H1 (cell line): ENCODE results near the gene AKR7A3. TPM values are rescaled to one million over a fixed set of nuclear protein-coding genes. Genes with fewer than 3 reads are reported as not detected.
"Not testable (repeated sequence)": the region's sequence is repeated elsewhere in the genome, so short reads cannot be mapped to it uniquely, and the experiment has no call there.

Experiments
- CTCF ChIA-PET: fragments of 300-600 bp; sonication (Branson Sonifier 250); formaldehyde crosslinking; loops from one replicate; lab custom pipeline; 2021; ENCODE audit not compliant: partially characterized antibody; lab: Charles Lee
- POLR2A ChIA-PET: fragments of 300-600 bp; sonication (Branson Sonifier 250); formaldehyde crosslinking; loops from one replicate; lab custom pipeline; 2021; ENCODE audit warnings: inconsistent platforms; ENCODE audit not compliant: partially characterized antibody; lab: Charles Lee
- DNase-seq, 2 experiments: peaks; one replicate each; pipeline versions ENCODE4 v3.0.0 to v3.0.0-alpha.2; 2010 to 2022; ENCODE audit warnings: low spot score in 2 of 2, low read depth in 1 of 2, mixed read lengths in 1 of 2
- FAIRE-seq: peaks from 2 replicates; lab custom pipeline; 2011; peaks lifted over from hg19 to GRCh38; lab: Jason Lieb, UNC
- H2AFZ ChIP-seq: 2 replicates; pipeline ENCODE4 v1.8.1; 2012; ENCODE audit warnings: low read length, inconsistent platforms
- H2AK5ac ChIP-seq: 2 replicates; pipeline ENCODE4 v1.6.1; 2013; ENCODE audit warnings: low read depth, low read length
- H2BK120ac ChIP-seq: replicated peaks from 2 replicates; pipeline ENCODE3; 2013; ENCODE audit warnings: low read depth, low read length, inconsistent platforms
- H2BK12ac ChIP-seq: 2 replicates; pipeline ENCODE4 v1.6.1; 2013; ENCODE audit warnings: low read depth, low read length
- H2BK15ac ChIP-seq: 2 replicates; pipeline ENCODE4 v1.6.1; 2013; ENCODE audit warnings: low read length
- H2BK20ac ChIP-seq: 2 replicates; pipeline ENCODE4 v1.6.1; 2013; ENCODE audit warnings: low read length
- H2BK5ac ChIP-seq: 2 replicates; pipeline ENCODE4 v1.6.1; 2013; ENCODE audit warnings: low read depth, low read length
- H3K14ac ChIP-seq: 2 replicates; pipeline ENCODE4 v1.6.1; 2013; ENCODE audit warnings: inconsistent platforms; ENCODE audit not compliant: insufficient read length
- H3K18ac ChIP-seq: 2 replicates; pipeline ENCODE4 v1.6.1; 2013; ENCODE audit warnings: low read length; ENCODE audit errors: extremely low read depth
- H3K23ac ChIP-seq: 2 replicates; pipeline ENCODE4 v1.6.1; 2013; ENCODE audit warnings: inconsistent platforms; ENCODE audit not compliant: insufficient read length
- H3K23me2 ChIP-seq: 2 replicates; pipeline ENCODE4 v1.6.1; 2013; ENCODE audit warnings: low read depth, low read length
- H3K27ac ChIP-seq: 2 replicates; pipeline ENCODE4 v1.6.1; 2011; ENCODE audit warnings: low read depth, low read length, inconsistent platforms
- H3K27me3 ChIP-seq, 4 experiments: replicated peaks in 1 of 4; 1 replicate in 1 of 4; 2 replicates in 3 of 4; pipeline versions ENCODE4 v1.6.1 to v1.8.1; 2011 to 2013; ENCODE audit warnings: low read length in 3 of 4, mild to moderate bottlenecking in 3 of 4, inconsistent platforms in 2 of 4, mixed read lengths in 2 of 4, moderate library complexity in 1 of 4; ENCODE audit not compliant: control insufficient read depth in 3 of 4, insufficient read depth in 3 of 4; ENCODE audit errors: extremely low read depth in 1 of 4
- H3K36me3 ChIP-seq, 4 experiments: 2 replicates each; pipeline versions ENCODE4 v1.6.1 to v1.8.1; 2011 to 2013; ENCODE audit warnings: mild to moderate bottlenecking in 4 of 4, low read length in 3 of 4, moderate library complexity in 2 of 4, control low read depth in 1 of 4, inconsistent platforms in 1 of 4; ENCODE audit not compliant: insufficient read depth in 4 of 4, control insufficient read depth in 2 of 4
- H3K4ac ChIP-seq: replicated peaks from 2 replicates; pipeline ENCODE3; 2013; ENCODE audit warnings: low read length, low read depth, mixed read lengths, inconsistent platforms; ENCODE audit not compliant: insufficient read length
- H3K4me1 ChIP-seq, 4 experiments: replicated peaks in 1 of 4; 1 replicate in 1 of 4; 2 replicates in 3 of 4; pipeline versions ENCODE4 v1.6.1 to v1.8.1; 2011 to 2013; ENCODE audit warnings: low read length in 3 of 4, inconsistent platforms in 2 of 4, mixed read lengths in 1 of 4; ENCODE audit not compliant: insufficient read depth in 4 of 4, control insufficient read depth in 3 of 4
- H3K4me2 ChIP-seq, 2 experiments: 2 replicates each; pipeline versions ENCODE4 v1.6.1 to v1.8.1; 2011 to 2013; ENCODE audit warnings: low read depth in 2 of 2, low read length in 2 of 2, control low read depth in 1 of 2, inconsistent platforms in 1 of 2, mild to moderate bottlenecking in 1 of 2; ENCODE audit not compliant: insufficient read depth in 1 of 2
- H3K4me3 ChIP-seq, 4 experiments: fragments of 200-600, 300-600 bp in 1 of 4; sonication (generic), shearing (Covaris generic), sonication (Bioruptor Twin) in 1 of 4; 2 replicates each; pipeline versions ENCODE4 v1.5.1 to v1.8.1; 2011 to 2016; ENCODE audit warnings: low read length in 4 of 4, low read depth in 3 of 4, control low read depth in 2 of 4, inconsistent platforms in 2 of 4, mild to moderate bottlenecking in 2 of 4, mixed read lengths in 1 of 4, moderate library complexity in 1 of 4; ENCODE audit not compliant: insufficient read depth in 2 of 4; ENCODE audit errors: extremely low read depth in 1 of 4
- H3K56ac ChIP-seq: replicated peaks from 2 replicates; pipeline ENCODE3; 2013; ENCODE audit warnings: low read depth, mild to moderate bottlenecking, mixed read lengths, low read length, inconsistent platforms; ENCODE audit not compliant: insufficient read length
- H3K79me1 ChIP-seq: 2 replicates; pipeline ENCODE4 v1.6.1; 2013; ENCODE audit warnings: low read depth, low read length, control low read depth
- H3K79me2 ChIP-seq, 2 experiments: 2 replicates each; pipeline versions ENCODE4 v1.6.1 to v1.8.1; 2012 to 2013; ENCODE audit warnings: low read length in 2 of 2, mild to moderate bottlenecking in 2 of 2, inconsistent platforms in 1 of 2; ENCODE audit not compliant: insufficient read depth in 2 of 2, control insufficient read depth in 1 of 2
- H3K9ac ChIP-seq, 4 experiments: replicated peaks in 1 of 4; 1 replicate in 1 of 4; 2 replicates in 3 of 4; pipeline versions ENCODE4 v1.6.1 to v1.8.1; 2011 to 2013; ENCODE audit warnings: low read depth in 3 of 4, low read length in 3 of 4, control low read depth in 2 of 4, mild to moderate bottlenecking in 2 of 4, moderate library complexity in 2 of 4, inconsistent platforms in 1 of 4; ENCODE audit errors: extremely low read depth in 1 of 4
- H3K9me3 ChIP-seq, 2 experiments: 2 replicates each; pipeline versions ENCODE4 v1.6.1 to v1.8.1; 2012 to 2013; ENCODE audit warnings: mild to moderate bottlenecking in 2 of 2, moderate library complexity in 2 of 2, control low read depth in 1 of 2, inconsistent platforms in 1 of 2, low read depth in 1 of 2, low read length in 1 of 2, mixed read lengths in 1 of 2; ENCODE audit not compliant: insufficient read depth in 2 of 2
- H4K20me1 ChIP-seq, 2 experiments: replicated peaks in 1 of 2; 2 replicates each; pipeline versions ENCODE3 to v1.8.1; 2011 to 2013; ENCODE audit warnings: inconsistent platforms in 2 of 2, low read length in 2 of 2, mild to moderate bottlenecking in 1 of 2; ENCODE audit not compliant: insufficient read depth in 2 of 2, control insufficient read depth in 1 of 2
- H4K5ac ChIP-seq: 2 replicates; pipeline ENCODE4 v1.6.1; 2013; ENCODE audit warnings: low read length, low read depth, mixed read lengths, inconsistent platforms; ENCODE audit not compliant: insufficient read length
- H4K8ac ChIP-seq: 2 replicates; pipeline ENCODE4 v1.8.0; 2013; ENCODE audit warnings: mild to moderate bottlenecking, moderate library complexity, low read length, inconsistent platforms; ENCODE audit not compliant: insufficient read depth; ENCODE audit errors: extremely low read depth
- H4K91ac ChIP-seq: replicated peaks from 2 replicates; pipeline ENCODE3; 2013; ENCODE audit warnings: low read length, mixed read lengths, inconsistent platforms; ENCODE audit not compliant: insufficient read length
- RAD21 ChIP-seq, 2 experiments: IDR thresholded peaks in 1 of 2; conservative IDR thresholded peaks in 1 of 2; 2 replicates each; pipeline ENCODE4 v1.6.1; 2011; ENCODE audit warnings: low read depth in 2 of 2, low read length in 2 of 2, improper control_type of control experiment in 1 of 2, inconsistent platforms in 1 of 2, mild to moderate bottlenecking in 1 of 2, moderate library complexity in 1 of 2
- RNF2 ChIP-seq: fragments of 200-900, 300-1000 bp; sonication (generic); IDR thresholded peaks from 2 replicates; pipeline ENCODE4 v1.7.1; 2016; ENCODE audit warnings: borderline replicate concordance, low read depth, mild to moderate bottlenecking, antibody characterized with exemption, low read length; ENCODE audit not compliant: poor library complexity, severe bottlenecking; ENCODE audit errors: missing control alignments
- SIN3A ChIP-seq, 2 experiments: IDR thresholded peaks in 1 of 2; conservative IDR thresholded peaks in 1 of 2; 2 replicates each; pipeline ENCODE4 v1.6.1; 2011 to 2012; ENCODE audit warnings: low read length in 2 of 2, improper control_type of control experiment in 1 of 2, low read depth in 1 of 2, mild to moderate bottlenecking in 1 of 2
- WGBS, 2 experiments: shearing (Covaris generic) in 1 of 2; methylation state at CpG; one replicate each; pipeline versions ENCODE4 v1.1.6 to v1.1.7; 2013 to 2015; ENCODE audit warnings: low lambda C conversion rate in 2 of 2, mixed read lengths in 2 of 2, inconsistent platforms in 1 of 2, low coverage in 1 of 2, missing lambda C conversion rate in 1 of 2; ENCODE audit not compliant: insufficient replicate concordance in 2 of 2, insufficient coverage in 1 of 2, insufficient read length in 1 of 2; ENCODE audit errors: extremely low coverage in 1 of 2, missing lambda C conversion rate in 1 of 2; 5-methylcytosine and 5-hydroxymethylcytosine counted together
- polyA plus RNA-seq, 7 experiments: library from polyadenylated mRNA; depleted of rRNA in 3 of 7; stranded (reverse) in 5 of 7; unstranded in 2 of 7; fragments of >200 nt in 5 of 7; fragments of 200-250 nt in 2 of 7; gene quantifications; 1 replicate in 5 of 7; 2 replicates in 1 of 7; 4 replicates in 1 of 7; pipeline versions ENCODE4 v1.2.1 to v1.2.3, GENCODE V29; 2011 to 2013; ENCODE audit warnings: missing spikeins in 2 of 7, mixed read lengths in 2 of 7
- total RNA-seq: library from RNA; stranded (reverse); fragmentation: NEBNext Ultra II Directional; extraction: Animal tissue kit (Norgen Biotek cat#: 25700); gene quantifications from 2 replicates; pipeline ENCODE4 v1.2.1, GENCODE V29; 2021
- TF ChIP-seq, protein P1 (sequence below), 3 experiments: IDR thresholded peaks; 1 replicate in 2 of 3; 2 replicates in 1 of 3; pipeline versions ENCODE4 v1.5.1 to v1.6.1; 2011; ENCODE audit warnings: low read length in 3 of 3, mild to moderate bottlenecking in 3 of 3, inconsistent platforms in 2 of 3, low read depth in 1 of 3, moderate library complexity in 1 of 3; ENCODE audit not compliant: insufficient read depth in 1 of 3; ENCODE audit errors: control extremely low read depth in 1 of 3

The AKR7A3 gene
- total and polyA plus RNA-seq, 2 of the 8 experiments (the other 6 are each of a cell fraction or from before 2014, with no cell fraction given) = 0.62 to 0.65 TPM

GRCh38 chr1:19274636-19275035, 13.9 kb downstream of the AKR7A3 start (continued):
- TF ChIP-seq RAD21 (IDR thresholded peaks at IDR 0.05 in 1 of 2, conservative IDR thresholded peaks at IDR 0.05 in 1 of 2; ENCODE audit: low read depth in 2 of 2, low read length in 2 of 2) = no peak
- TF ChIP-seq RNF2 = no peak
- no peak for TF ChIP-seq SIN3A (conservative IDR thresholded peaks at IDR 0.05 in 1 of 2, IDR thresholded peaks at IDR 0.05 in 1 of 2; ENCODE audit: low read depth in 1 of 2, low read length in 2 of 2)
- TF ChIP-seq, protein P1, sequence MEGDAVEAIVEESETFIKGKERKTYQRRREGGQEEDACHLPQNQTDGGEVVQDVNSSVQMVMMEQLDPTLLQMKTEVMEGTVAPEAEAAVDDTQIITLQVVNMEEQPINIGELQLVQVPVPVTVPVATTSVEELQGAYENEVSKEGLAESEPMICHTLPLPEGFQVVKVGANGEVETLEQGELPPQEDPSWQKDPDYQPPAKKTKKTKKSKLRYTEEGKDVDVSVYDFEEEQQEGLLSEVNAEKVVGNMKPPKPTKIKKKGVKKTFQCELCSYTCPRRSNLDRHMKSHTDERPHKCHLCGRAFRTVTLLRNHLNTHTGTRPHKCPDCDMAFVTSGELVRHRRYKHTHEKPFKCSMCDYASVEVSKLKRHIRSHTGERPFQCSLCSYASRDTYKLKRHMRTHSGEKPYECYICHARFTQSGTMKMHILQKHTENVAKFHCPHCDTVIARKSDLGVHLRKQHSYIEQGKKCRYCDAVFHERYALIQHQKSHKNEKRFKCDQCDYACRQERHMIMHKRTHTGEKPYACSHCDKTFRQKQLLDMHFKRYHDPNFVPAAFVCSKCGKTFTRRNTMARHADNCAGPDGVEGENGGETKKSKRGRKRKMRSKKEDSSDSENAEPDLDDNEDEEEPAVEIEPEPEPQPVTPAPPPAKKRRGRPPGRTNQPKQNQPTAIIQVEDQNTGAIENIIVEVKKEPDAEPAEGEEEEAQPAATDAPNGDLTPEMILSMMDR (IDR thresholded peaks at IDR 0.05; ENCODE audit: control extremely low read depth in 1 of 3, insufficient read depth in 1 of 3, low read depth in 1 of 3, low read length in 3 of 3) = no peak

DNA sequence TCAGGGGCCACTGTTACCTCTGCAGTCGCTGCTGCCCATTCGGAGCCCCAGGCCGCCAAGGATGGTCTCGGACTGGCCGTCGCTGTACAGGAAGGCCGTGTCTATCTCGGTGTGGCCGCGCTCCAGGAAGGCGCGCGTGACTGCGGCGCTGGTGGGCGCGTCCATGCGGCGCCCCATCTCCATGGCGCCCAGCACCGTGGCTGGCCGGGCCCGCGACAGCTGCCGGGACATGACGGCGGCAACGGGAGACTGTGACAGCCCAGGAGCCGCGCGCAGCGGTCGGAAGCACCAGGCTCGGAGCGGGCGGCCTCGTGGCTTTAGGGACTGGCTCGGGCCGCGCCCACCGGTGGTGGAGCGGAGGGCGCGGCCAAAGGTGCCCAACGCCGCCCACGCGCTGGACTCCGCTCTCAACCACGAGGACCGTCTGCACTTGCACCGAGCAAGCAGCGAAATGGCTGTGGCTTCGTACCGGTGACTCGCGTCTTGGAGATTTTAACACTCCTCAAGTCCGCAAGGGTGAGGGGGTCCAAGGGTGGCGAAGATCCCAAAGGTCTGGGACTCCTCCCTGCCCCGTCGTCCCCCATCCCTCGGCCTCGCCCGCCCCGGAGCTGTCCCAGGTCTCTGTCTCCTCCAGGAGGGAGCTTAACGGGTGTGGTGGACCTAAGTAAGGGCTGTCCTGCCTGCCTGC, 14.6 kb downstream of the AKR7A3 start:
- peak overlapping the region in 1 of 2 experiments; percentile 48; a peak in 1 of 4 replicates for H3K4me2 ChIP-seq
- H3K79me2 ChIP-seq, H3K23ac ChIP-seq, H3K4ac ChIP-seq, H3K14ac ChIP-seq, H2AK5ac ChIP-seq, H2BK12ac ChIP-seq, H3K18ac ChIP-seq, H3K4me3 ChIP-seq, H4K20me1 ChIP-seq, H2BK15ac ChIP-seq, H4K8ac ChIP-seq, H4K91ac ChIP-seq, FAIRE-seq, H2BK120ac ChIP-seq, H2BK20ac ChIP-seq, H3K27ac ChIP-seq, DNase-seq, H3K79me1 ChIP-seq, H4K5ac ChIP-seq, H3K9me3 ChIP-seq, H3K27me3 ChIP-seq, H3K36me3 ChIP-seq, H3K23me2 ChIP-seq, H3K9ac ChIP-seq, CTCF ChIA-PET, H2BK5ac ChIP-seq, H3K4me1 ChIP-seq, H3K56ac ChIP-seq, H2AFZ ChIP-seq: not testable (repeated sequence)
- POLR2A ChIA-PET = interaction anchor here (1.8 to 1.9 kb wide), 2 partner anchors 14 to 22 kb away, joined by 4 to 5 read pairs; partner anchors contain the start of genes EMC1 and MRTO4
- WGBS, 2 experiments = 72% methylated on average over 22 of the region's 66 CpGs; no CpG with 5 or more reads in 1 of the 2 experiments
